Left renal pelvis (tissue), 4 donors: ENCODE measurements around the gene NACC1. TPM values are rescaled to one million over a fixed set of nuclear protein-coding genes. Genes with fewer than 3 reads are reported as not detected.

ENCODE experiments used
- DNase-seq, 4 donors: peaks; one replicate each; pipeline ENCODE4 v3.0.0-alpha.2; 2013; ENCODE audit warnings: low read depth in 4 of 4, low spot score in 3 of 4
- polyA plus RNA-seq, 4 donors: library from polyadenylated mRNA; unstranded; fragments of 120-200 nt; gene quantifications; one replicate each; pipeline ENCODE4 v1.2.1, GENCODE V29; 2013; ENCODE audit not compliant: insufficient read length in 4 of 4

NACC1 gene
- polyA plus RNA-seq, 4 donors = 12.7 to 33.2 (median 22.0) TPM

DNA sequence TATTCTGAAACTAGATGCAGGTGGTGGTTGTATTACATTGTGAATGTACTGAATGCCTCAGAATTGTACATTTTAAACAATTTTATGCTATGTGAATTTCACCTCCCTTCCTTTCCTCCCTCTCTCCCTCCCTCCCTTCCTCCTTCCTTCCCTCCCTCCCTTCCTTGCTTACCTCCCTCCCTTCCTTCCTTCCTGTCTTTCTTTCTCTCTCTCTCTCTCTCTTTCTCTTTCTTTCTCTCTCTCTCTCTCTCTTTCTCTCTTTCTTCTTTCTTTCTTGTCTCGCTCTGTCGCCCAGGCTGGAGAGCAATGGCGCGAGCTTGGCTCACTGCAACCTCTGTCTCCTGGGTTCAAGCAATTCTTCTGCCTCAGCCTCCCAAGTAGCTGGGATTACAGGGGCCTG, 69.4 kb downstream of the NACC1 start:
- no peak for DNase-seq

DNA sequence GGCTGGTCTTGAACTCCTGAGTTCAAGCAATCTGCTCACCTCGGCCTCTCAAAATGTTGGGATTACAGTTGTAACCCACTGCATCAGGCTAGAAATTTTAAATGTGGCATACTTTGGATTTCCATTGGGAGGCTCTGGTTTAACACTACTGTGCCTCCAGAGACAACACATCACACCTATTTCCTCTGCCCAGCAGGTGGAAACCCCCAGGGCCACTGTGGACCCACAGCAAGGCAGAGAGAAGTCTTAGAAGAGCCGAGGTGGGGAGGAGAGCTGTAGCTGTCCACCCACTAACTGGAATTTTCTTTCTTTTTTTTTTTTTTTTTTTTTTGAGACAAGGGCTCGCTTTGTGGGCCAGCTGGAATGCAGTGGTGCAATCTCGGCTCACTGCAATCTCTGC, 71.5 kb downstream of the NACC1 start:
- DNase-seq = no peak

Other genes starting within 250 kb of the NACC1 start
- 10 to 100 TPM; 12.0 to 14.0 (median 12.6) TPM for gene DNASE2, start 236.8 kb upstream of the NACC1 start, polyA plus RNA-seq
- 1 to 10 TPM in 1 of 4 donors, under 1 TPM in 3; 0.19 to 3.4 (median 0.34) TPM for gene KLF1, start 231.1 kb upstream of the NACC1 start, polyA plus RNA-seq
- gene GCDH, start 227.1 kb upstream of the NACC1 start, polyA plus RNA-seq = 10 to 100 TPM; 14.9 to 36.7 (median 26.0) TPM
- 1 to 10 TPM; 2.0 to 5.4 (median 2.7) TPM for gene SYCE2, start 199.0 kb upstream of the NACC1 start, polyA plus RNA-seq
- 10 to 100 TPM; 32.3 to 59.0 (median 45.4) TPM for gene FARSA, start 184.6 kb upstream of the NACC1 start, polyA plus RNA-seq
- gene CALR, start 179.7 kb upstream of the NACC1 start, polyA plus RNA-seq = 100 to 1,000 TPM; 715 to 943 (median 905) TPM
- gene RAD23A, start 172.4 kb upstream of the NACC1 start, polyA plus RNA-seq = 10 to 100 TPM; 68.2 to 96.0 (median 74.4) TPM
- gene GADD45GIP1, start 161.0 kb upstream of the NACC1 start, polyA plus RNA-seq = 10 to 100 TPM; 23.2 to 46.5 (median 28.4) TPM
- under 1 TPM in 2 of 4 donors, not detected in 2; 0.08 to 0.10 TPM for gene DAND5, start 148.7 kb upstream of the NACC1 start, polyA plus RNA-seq
- gene NFIX, start 122.8 kb upstream of the NACC1 start, polyA plus RNA-seq = 100 to 1,000 TPM in 1 of 4 donors, 10 to 100 TPM in 3; 18.9 to 130 (median 23.3) TPM
- 1 to 10 TPM; 3.5 to 8.1 (median 5.3) TPM for gene LYL1, start 15.4 kb upstream of the NACC1 start, polyA plus RNA-seq
- 10 to 100 TPM; 26.0 to 44.9 (median 35.0) TPM for gene TRMT1, start 1.5 kb upstream of the NACC1 start, polyA plus RNA-seq
- gene STX10, start 32.1 kb downstream of the NACC1 start, polyA plus RNA-seq = 10 to 100 TPM; 55.8 to 71.7 (median 57.1) TPM
- 100 to 1,000 TPM in 1 of 4 donors, 10 to 100 TPM in 3; 50.6 to 480 (median 68.7) TPM for gene IER2, start 32.1 kb downstream of the NACC1 start, polyA plus RNA-seq